ENCODE measurements around the gene TLE1.

DNA sequence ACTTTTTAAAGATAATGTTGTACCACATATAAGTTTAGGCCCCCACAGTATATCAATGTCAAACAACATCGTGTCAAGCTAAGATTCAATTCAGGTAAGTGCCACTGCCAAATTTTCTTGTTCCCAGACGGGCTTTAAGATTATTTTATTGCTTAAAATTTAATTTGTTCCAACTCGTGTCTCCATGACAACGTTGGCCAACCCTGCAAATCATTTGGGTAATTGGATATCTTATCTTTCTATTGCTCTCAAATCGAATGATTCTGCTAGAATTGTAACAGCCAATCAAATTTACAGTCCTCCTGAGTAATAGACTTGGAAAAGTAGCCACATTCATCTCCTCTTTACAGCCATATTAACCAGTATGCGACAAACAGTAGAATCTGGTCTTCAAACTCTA, 19.5 kb downstream of the TLE1 start:
- TF ChIP-seq, protein P1, sequence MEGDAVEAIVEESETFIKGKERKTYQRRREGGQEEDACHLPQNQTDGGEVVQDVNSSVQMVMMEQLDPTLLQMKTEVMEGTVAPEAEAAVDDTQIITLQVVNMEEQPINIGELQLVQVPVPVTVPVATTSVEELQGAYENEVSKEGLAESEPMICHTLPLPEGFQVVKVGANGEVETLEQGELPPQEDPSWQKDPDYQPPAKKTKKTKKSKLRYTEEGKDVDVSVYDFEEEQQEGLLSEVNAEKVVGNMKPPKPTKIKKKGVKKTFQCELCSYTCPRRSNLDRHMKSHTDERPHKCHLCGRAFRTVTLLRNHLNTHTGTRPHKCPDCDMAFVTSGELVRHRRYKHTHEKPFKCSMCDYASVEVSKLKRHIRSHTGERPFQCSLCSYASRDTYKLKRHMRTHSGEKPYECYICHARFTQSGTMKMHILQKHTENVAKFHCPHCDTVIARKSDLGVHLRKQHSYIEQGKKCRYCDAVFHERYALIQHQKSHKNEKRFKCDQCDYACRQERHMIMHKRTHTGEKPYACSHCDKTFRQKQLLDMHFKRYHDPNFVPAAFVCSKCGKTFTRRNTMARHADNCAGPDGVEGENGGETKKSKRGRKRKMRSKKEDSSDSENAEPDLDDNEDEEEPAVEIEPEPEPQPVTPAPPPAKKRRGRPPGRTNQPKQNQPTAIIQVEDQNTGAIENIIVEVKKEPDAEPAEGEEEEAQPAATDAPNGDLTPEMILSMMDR (conservative IDR thresholded peaks at IDR 0.05), result no peak
- no peak for TF ChIP-seq ZFX (IDR thresholded peaks at IDR 0.05)
